Left lung (tissue), 10 donors: ENCODE results near the gene GFRA3. TPM values are rescaled to one million over a fixed set of nuclear protein-coding genes. Genes with fewer than 3 reads are reported as not detected.

Source experiments
- ATAC-seq: fragments of 200-7000 bp; cut with Tn5 transposase; one replicate; pipeline ENCODE4 v1.9.1; 2020; ENCODE audit warnings: moderate library complexity
- DNase-seq, 4 donors: peaks; one replicate each; pipeline ENCODE4 v3.0.0-alpha.2; 2013 to 2020
- H3K27ac ChIP-seq, 2 donors: fragments of 200-600 bp; sonication (generic) in 1 of 2; one replicate each; pipeline versions ENCODE4 v1.5.0 to v1.8.0; 2020 to 2021
- H3K27me3 ChIP-seq, 2 donors: fragments of 200-600 bp; sonication (generic) in 1 of 2; one replicate each; pipeline versions ENCODE4 v1.5.0 to v1.8.0; 2020 to 2021
- H3K36me3 ChIP-seq, 2 donors: fragments of 200-600 bp; sonication (generic) in 1 of 2; one replicate each; pipeline versions ENCODE4 v1.5.0 to v1.8.0; 2020 to 2021
- H3K4me1 ChIP-seq, 2 donors: fragments of 200-600 bp; one replicate each; pipeline ENCODE4 v1.8.0; 2021
- H3K4me3 ChIP-seq, 2 donors: fragments of 200-600 bp; sonication (generic) in 1 of 2; one replicate each; pipeline versions ENCODE4 v1.5.0 to v1.8.0; 2020 to 2021; ENCODE audit warnings: mild to moderate bottlenecking in 1 of 2
- H3K9me3 ChIP-seq, 2 donors: fragments of 200-600 bp; sonication (generic) in 1 of 2; one replicate each; pipeline versions ENCODE4 v1.5.0 to v1.8.0; 2020 to 2021
- CTCF ChIP-seq, 2 donors: fragments of 200-600 bp; sonication (generic) in 1 of 2; IDR thresholded peaks; one replicate each; pipeline versions ENCODE4 v1.5.0 to v1.8.0; 2021; ENCODE audit warnings: antibody characterized with exemption in 2 of 2
- intact Hi-C, 2 donors: fragments of 100-400 bp; cut with DNase I; formaldehyde crosslinking; loops; one replicate each; pipeline versions ENCODE4 v1.11.2 to v1.14.2; 2022
- polyA plus RNA-seq, 6 donors: library from polyadenylated mRNA; unstranded; fragments of 120-200 nt; gene quantifications; one replicate each; pipeline ENCODE4 v1.2.1, GENCODE V29; 2013; ENCODE audit not compliant: insufficient read length in 6 of 6
- total RNA-seq, 2 donors: library from RNA; stranded (reverse); fragmentation: NEBNext Ultra II Directional; extraction: Animal tissue kit (Norgen Biotek cat#: 25700); gene quantifications; one replicate each; pipeline ENCODE4 v1.2.1, GENCODE V29; 2021
- donor health status: DM: no; HTN: yes; CAD: no.
- donor health status: DM: no; HTN: no; CAD: no.

The GFRA3 gene
- total and polyA plus RNA-seq, 8 donors = 1.9 to 4.7 (median 3.4) TPM; not detected in 1

GRCh38 chr5:138276402-138277054, 2.1 kb upstream of the GFRA3 start:
- no peaks in the 10 kb centered on the region for H3K36me3 ChIP-seq
- intact Hi-C loops = no loop called here
- peak; percentile 88 for ATAC-seq
- no peaks in the 10 kb centered on the region for H3K9me3 ChIP-seq
- no peak overlapping the region for H3K4me3 ChIP-seq
- no peak for DNase-seq
- no peak overlapping the region for H3K27ac ChIP-seq
- H3K4me1 ChIP-seq = peaks cover 8% of the 10 kb centered on the region in 2 donors
- peaks cover 6 to 33% of the 10 kb centered on the region in 2 donors for H3K27me3 ChIP-seq
- TF ChIP-seq CTCF (IDR thresholded peaks at IDR 0.05) = no peak

- no peak for ATAC-seq
- no peak for TF ChIP-seq CTCF (IDR thresholded peaks at IDR 0.05)
- Histone ChIP-seq H3K36me3 (no peaks in the 10 kb centered on the region), H3K27ac (no peak overlapping the region), H3K9me3 (no peaks in the 10 kb centered on the region), H3K4me1 (peaks cover 8% of the 10 kb centered on the region in 2 donors), H3K4me3 (no peak overlapping the region), H3K27me3 (peaks cover 6 to 33% of the 10 kb centered on the region in 2 donors)
- intact Hi-C loops = no loop called here
- DNase-seq = no peak
These were observed 1.5 kb upstream of the GFRA3 start for GRCh38 chr5:138275895-138276294.

- Histone ChIP-seq H3K27ac (no peak overlapping the region), H3K27me3 (peaks cover 6 to 33% of the 10 kb centered on the region in 2 donors), H3K9me3 (no peaks in the 10 kb centered on the region), H3K4me3 (no peak overlapping the region), H3K36me3 (no peaks in the 10 kb centered on the region), H3K4me1 (peaks cover 8% of the 10 kb centered on the region in 2 donors)
- ATAC-seq = no peak
- intact Hi-C loops = no loop called here
- TF ChIP-seq CTCF (IDR thresholded peaks at IDR 0.05) = no peak
- peak in 1 of 4 donors; percentile 10 for DNase-seq
These were observed 960 bp upstream of the GFRA3 start for GRCh38 chr5:138275379-138275782.

- DNase-seq = no peak
- no peak overlapping the region for H3K27ac ChIP-seq
- no peak for TF ChIP-seq CTCF (IDR thresholded peaks at IDR 0.05)
- no peak overlapping the region for H3K4me3 ChIP-seq
- peaks cover 6 to 33% of the 10 kb centered on the region in 2 donors for H3K27me3 ChIP-seq
- H3K9me3 ChIP-seq = no peaks in the 10 kb centered on the region
- no peaks in the 10 kb centered on the region for H3K36me3 ChIP-seq
- ATAC-seq = no peak
- intact Hi-C loops = no loop called here
- H3K4me1 ChIP-seq = peaks cover 8% of the 10 kb centered on the region in 2 donors
These were observed 610 bp downstream of the GFRA3 start for GRCh38 chr5:138273834-138274188.

- H3K4me1 ChIP-seq = peaks cover 8% of the 10 kb centered on the region in 2 donors
- H3K27me3 ChIP-seq = peaks cover 6 to 33% of the 10 kb centered on the region in 2 donors
- H3K36me3 ChIP-seq = no peaks in the 10 kb centered on the region
- no peak overlapping the region for H3K27ac ChIP-seq
- H3K9me3 ChIP-seq = no peaks in the 10 kb centered on the region
- no peak for TF ChIP-seq CTCF (IDR thresholded peaks at IDR 0.05)
- intact Hi-C loops = no loop called here
- ATAC-seq = no peak
- no peak overlapping the region for H3K4me3 ChIP-seq
- DNase-seq = no peak
These were observed 1.7 kb downstream of the GFRA3 start for GRCh38 chr5:138272681-138273080.
